Lower leg skin (tissue), 4 donors: ENCODE results near the gene PRPF38A. TPM values are rescaled to one million over a fixed set of nuclear protein-coding genes. Genes with fewer than 3 reads are reported as not detected.

Source experiments
- DNase-seq, 2 donors: peaks; one replicate each; pipeline ENCODE4 v3.0.0-alpha.2; 2019; ENCODE audit warnings: low spot score in 2 of 2
- H3K4me3 ChIP-seq: fragments of 200-600 bp; sonication (generic); 2 replicates; pipeline ENCODE4 v1.5.1; 2017; ENCODE audit warnings: mild to moderate bottlenecking, low read depth; ENCODE audit not compliant: poor library complexity, severe bottlenecking
- POLR2A ChIP-seq, 2 donors: fragments of 450-650 bp; IDR thresholded peaks; one replicate each; pipeline ENCODE4 v1.6.1; 2016 to 2017; ENCODE audit warnings: antibody characterized with exemption in 2 of 2, mild to moderate bottlenecking in 1 of 2, moderate library complexity in 1 of 2
- WGBS, 2 donors: methylation state at CpG; one replicate each; pipeline ENCODE4 v1.1.5; 2018; 5-methylcytosine and 5-hydroxymethylcytosine counted together
- intact Hi-C: fragments of 100-400 bp; cut with DNase I; formaldehyde crosslinking; loops from one replicate; pipeline ENCODE4 v1.15.0; 2023; ENCODE audit warnings: low total_unique reads
- total RNA-seq, 4 donors: library from RNA; depleted of rRNA; stranded (reverse); fragments of >200 nt; gene quantifications; one replicate each; pipeline ENCODE4 v1.1.0, GENCODE V29; 2016
- TF ChIP-seq, protein P1 (sequence below), 3 donors: fragments of 450-650 bp; IDR thresholded peaks; one replicate each; pipeline ENCODE4 v1.5.1; 2016; ENCODE audit warnings: antibody characterized with exemption in 3 of 3, mild to moderate bottlenecking in 3 of 3, moderate library complexity in 2 of 3

The PRPF38A gene
- total RNA-seq, 4 donors from 2014 or later, result 9.1 to 12.5 (median 10.2) TPM

DNA sequence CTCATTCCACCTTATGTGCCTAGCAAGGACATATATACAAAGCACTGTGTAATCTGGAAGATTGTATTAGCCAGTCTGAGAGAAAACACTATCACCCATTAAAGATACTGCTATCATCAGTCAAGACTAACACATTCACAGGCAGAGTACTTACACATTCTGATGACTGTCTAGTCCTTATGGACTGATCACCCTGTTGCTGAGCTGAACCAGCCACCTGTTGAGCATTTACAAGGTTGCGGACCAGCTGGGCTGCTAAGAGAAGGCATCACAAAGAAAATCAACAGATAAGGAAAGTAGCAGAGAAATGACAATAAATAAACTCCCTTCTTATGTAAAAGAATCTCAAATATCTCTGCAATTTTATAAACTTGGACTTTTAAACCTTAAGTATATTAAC is 30.8 kb downstream of the PRPF38A start:
- no peak for DNase-seq
- no peak for TF ChIP-seq POLR2A (IDR thresholded peaks at IDR 0.05)
- TF ChIP-seq, protein P1, sequence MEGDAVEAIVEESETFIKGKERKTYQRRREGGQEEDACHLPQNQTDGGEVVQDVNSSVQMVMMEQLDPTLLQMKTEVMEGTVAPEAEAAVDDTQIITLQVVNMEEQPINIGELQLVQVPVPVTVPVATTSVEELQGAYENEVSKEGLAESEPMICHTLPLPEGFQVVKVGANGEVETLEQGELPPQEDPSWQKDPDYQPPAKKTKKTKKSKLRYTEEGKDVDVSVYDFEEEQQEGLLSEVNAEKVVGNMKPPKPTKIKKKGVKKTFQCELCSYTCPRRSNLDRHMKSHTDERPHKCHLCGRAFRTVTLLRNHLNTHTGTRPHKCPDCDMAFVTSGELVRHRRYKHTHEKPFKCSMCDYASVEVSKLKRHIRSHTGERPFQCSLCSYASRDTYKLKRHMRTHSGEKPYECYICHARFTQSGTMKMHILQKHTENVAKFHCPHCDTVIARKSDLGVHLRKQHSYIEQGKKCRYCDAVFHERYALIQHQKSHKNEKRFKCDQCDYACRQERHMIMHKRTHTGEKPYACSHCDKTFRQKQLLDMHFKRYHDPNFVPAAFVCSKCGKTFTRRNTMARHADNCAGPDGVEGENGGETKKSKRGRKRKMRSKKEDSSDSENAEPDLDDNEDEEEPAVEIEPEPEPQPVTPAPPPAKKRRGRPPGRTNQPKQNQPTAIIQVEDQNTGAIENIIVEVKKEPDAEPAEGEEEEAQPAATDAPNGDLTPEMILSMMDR (IDR thresholded peaks at IDR 0.05), result no peak
- intact Hi-C loops, result no loop called here
- 89 to 100% methylated on average over 1 of the region's 1 CpG for WGBS, 2 donors
- H3K4me3 ChIP-seq, result no peak overlapping the region

DNA sequence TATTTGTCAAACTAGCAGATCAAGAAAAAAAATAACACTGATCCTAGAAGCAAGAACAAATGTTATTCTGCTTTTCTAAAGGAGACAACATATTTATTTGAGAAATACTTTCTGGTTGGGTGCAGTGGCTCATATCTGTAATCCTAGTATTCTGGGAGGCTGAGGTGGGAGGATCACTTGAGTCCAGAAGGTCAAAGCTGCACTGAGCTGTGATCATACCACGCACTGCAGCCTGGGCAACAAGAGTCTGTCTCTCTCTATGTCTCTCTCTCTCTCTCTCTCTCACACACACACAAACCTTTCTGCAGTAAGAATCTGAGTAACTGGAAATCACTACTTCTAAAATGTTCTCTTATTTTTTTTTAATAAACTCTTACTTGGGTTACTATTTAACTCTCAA is 31.2 kb downstream of the PRPF38A start:
- WGBS, 2 donors, result 96 to 100% methylated on average over 1 of the region's 1 CpG
- H3K4me3 ChIP-seq, result no peak overlapping the region
- TF ChIP-seq, protein P1 (IDR thresholded peaks at IDR 0.05), result no peak
- TF ChIP-seq POLR2A (IDR thresholded peaks at IDR 0.05), result no peak
- DNase-seq, result no peak
- intact Hi-C loops, result no loop called here

DNA sequence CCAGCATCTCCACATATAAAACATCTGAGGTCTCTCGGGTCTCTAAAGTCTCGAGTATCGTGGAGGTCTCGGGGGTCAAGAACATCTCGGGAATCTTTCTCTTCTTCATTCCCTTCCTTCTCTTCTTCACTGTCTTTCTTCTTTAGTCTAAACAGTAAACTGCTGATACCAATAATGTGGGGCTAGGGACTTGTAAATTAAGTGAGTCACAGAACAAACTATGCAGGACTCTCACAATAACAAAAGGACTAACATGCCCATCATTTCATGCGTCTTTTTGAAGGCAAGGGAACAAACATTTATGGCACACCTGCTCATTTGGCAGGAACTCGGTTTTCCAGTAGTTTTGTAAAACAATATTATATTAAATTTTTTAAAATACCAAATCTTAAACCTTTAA is 32.4 kb downstream of the PRPF38A start:
- intact Hi-C loops, result no loop called here
- 89 to 93% methylated on average over 7 of the region's 7 CpGs for WGBS, 2 donors
- no peak for DNase-seq
- no peak overlapping the region for H3K4me3 ChIP-seq
- no peak for TF ChIP-seq POLR2A (IDR thresholded peaks at IDR 0.05)
- TF ChIP-seq, protein P1 (IDR thresholded peaks at IDR 0.05), result no peak

DNA sequence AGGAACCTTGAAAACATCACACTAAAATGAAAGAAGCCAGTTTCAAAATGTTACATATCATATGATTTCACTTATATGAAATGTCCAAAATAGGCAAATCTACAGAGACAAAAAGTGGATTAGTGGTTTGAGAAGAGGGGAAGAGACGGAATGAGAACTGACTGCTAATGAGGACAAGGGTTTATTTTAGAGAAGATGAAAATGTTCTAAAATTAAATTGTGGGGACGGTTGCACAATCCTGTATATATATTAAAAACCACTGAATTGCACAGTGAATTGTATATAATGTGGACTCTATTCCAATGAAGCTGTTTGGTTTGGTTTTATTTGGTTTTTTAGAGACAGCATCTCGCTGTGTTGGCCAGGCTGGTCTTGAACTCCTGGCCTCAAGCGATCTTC is 35.6 kb downstream of the PRPF38A start:
- intact Hi-C loops, result no loop called here
- WGBS, 2 donors, result 88 to 92% methylated on average over 4 of the region's 4 CpGs

DNA sequence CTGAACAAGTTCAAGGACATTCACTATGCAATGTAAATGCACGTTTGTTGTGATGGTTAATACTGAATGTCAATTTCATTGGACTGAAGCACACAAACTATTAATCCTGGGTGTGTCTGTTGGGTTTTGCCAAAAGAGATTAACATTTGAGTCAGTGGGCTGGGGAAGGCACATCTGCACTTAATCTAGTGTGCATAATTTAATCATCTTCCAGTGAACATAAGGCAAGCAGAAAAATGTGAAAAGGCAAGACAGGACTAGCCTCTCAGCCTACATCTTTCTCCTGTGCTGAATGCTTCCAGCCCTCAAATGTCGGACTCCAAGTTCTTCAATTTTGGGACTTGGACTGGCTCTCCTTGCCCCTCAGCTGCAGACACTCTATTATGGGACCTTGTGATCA is 40.1 kb downstream of the PRPF38A start:
- intact Hi-C loops, result no loop called here
- 41 to 47% methylated on average over 2 of the region's 2 CpGs for WGBS, 2 donors
- H3K4me3 ChIP-seq, result no peak overlapping the region

More for the DNA sequence above, 35.6 kb downstream of the PRPF38A start:
- no peak overlapping the region for H3K4me3 ChIP-seq
- TF ChIP-seq, protein P1 (IDR thresholded peaks at IDR 0.05), result no peak
- no peak for TF ChIP-seq POLR2A (IDR thresholded peaks at IDR 0.05)
- DNase-seq, result no peak

DNA sequence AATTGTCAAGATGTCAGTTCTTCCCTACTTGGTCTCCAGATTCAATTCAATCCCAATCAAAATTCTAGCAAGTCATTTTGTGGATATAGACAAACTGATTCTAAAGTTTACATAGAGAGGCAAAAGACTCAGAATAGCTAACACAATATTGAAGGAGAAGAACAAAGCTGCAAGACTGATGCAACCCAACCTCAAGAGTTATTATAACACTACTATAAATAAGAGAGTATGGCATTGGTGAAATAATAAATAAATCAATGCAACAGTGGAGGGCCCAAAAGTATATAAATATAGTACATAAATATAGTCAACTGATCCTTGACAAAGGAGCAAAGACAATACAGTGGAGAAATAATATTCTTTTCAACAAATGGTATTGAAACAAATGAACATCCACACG is 49.7 kb downstream of the PRPF38A start:
- TF ChIP-seq POLR2A (IDR thresholded peaks at IDR 0.05), result no peak
- TF ChIP-seq, protein P1 (IDR thresholded peaks at IDR 0.05), result no peak
- H3K4me3 ChIP-seq, result no peak overlapping the region
- DNase-seq, result no peak
- intact Hi-C loops, result no loop called here
- WGBS, 2 donors, result 91 to 100% methylated on average over 1 of the region's 1 CpG

More for the DNA sequence above, 40.1 kb downstream of the PRPF38A start:
- no peak for DNase-seq
- TF ChIP-seq, protein P1 (IDR thresholded peaks at IDR 0.05), result no peak
- TF ChIP-seq POLR2A (IDR thresholded peaks at IDR 0.05), result no peak
